ENCODE data around the gene FOLR2. TPM values are rescaled to one million over a fixed set of nuclear protein-coding genes. Genes with fewer than 3 reads are reported as not detected.
"Not testable (repeated sequence)": the region's sequence is repeated elsewhere in the genome, so short reads cannot be mapped to it uniquely, and the experiment has no call there.

FOLR2 gene
- total RNA-seq: 10 to 100 TPM in 2 of 4 donors, 1 to 10 TPM in 1, under 1 TPM in 1; 0.51 to 52.1 (median 19.9) TPM

- H3K27ac ChIP-seq: no peak within 1 kb of the TSS
- TF ChIP-seq POLR2A (IDR thresholded peaks at IDR 0.05) (no peak), CTCF (IDR thresholded peaks at IDR 0.05) (no peak)
- intact Hi-C loops (cut with DNase I; ENCODE audit: low total_unique reads): no loop called here
- H3K36me3 ChIP-seq: no peaks in the 10 kb centered on the region
- no peaks in the 10 kb centered on the region for H3K4me1 ChIP-seq
- no peaks in the 10 kb centered on the region for H3K27me3 ChIP-seq
- H3K9me3 ChIP-seq: no peaks in the 10 kb centered on the region
- H3K4me3 ChIP-seq: no peak within 1 kb of the TSS
- no peak for DNase-seq
Observed at GRCh38 chr11:72216638-72217037, at the start of gene FOLR2. Gene FOLR2 (plus strand): TSS chr11:72216794. CDS start chr11:72218585, 1,791 bp downstream.

GRCh38 chr11:72169046-72169555 lies 47.5 kb upstream of the FOLR2 start:
- H3K36me3 ChIP-seq; H3K9me3 ChIP-seq; H3K4me3 ChIP-seq; H3K27me3 ChIP-seq; H3K4me1 ChIP-seq; DNase-seq; intact Hi-C loops (cut with DNase I; ENCODE audit: low total_unique reads); H3K27ac ChIP-seq: not testable (repeated sequence)

- H3K4me1 ChIP-seq; H3K27ac ChIP-seq; H3K36me3 ChIP-seq; H3K9me3 ChIP-seq; DNase-seq; H3K4me3 ChIP-seq; intact Hi-C loops (cut with DNase I; ENCODE audit: low total_unique reads); H3K27me3 ChIP-seq: not testable (repeated sequence)
Observed at GRCh38 chr11:72169754-72170153, 46.8 kb upstream of the FOLR2 start.

- H3K4me1 ChIP-seq; intact Hi-C loops (cut with DNase I; ENCODE audit: low total_unique reads); H3K9me3 ChIP-seq; H3K4me3 ChIP-seq; H3K36me3 ChIP-seq; DNase-seq; H3K27ac ChIP-seq; H3K27me3 ChIP-seq: not testable (repeated sequence)
Observed at GRCh38 chr11:72172043-72172442, 44.6 kb upstream of the FOLR2 start.

GRCh38 chr11:72173291-72173690 lies 43.3 kb upstream of the FOLR2 start:
- Histone ChIP-seq H3K9me3 (no peaks in the 10 kb centered on the region), H3K4me3 (no peak overlapping the region), H3K4me1 (no peaks in the 10 kb centered on the region), H3K27ac (no peak overlapping the region), H3K27me3 (no peaks in the 10 kb centered on the region), H3K36me3 (no peaks in the 10 kb centered on the region)
- no peak for DNase-seq
- TF ChIP-seq POLR2A (IDR thresholded peaks at IDR 0.05) (no peak), CTCF (IDR thresholded peaks at IDR 0.05) (no peak)
- intact Hi-C loops (cut with DNase I; ENCODE audit: low total_unique reads): no loop called here

GRCh38 chr11:72174302-72175070 lies 42.1 kb upstream of the FOLR2 start:
- Histone ChIP-seq H3K27ac (no peak overlapping the region), H3K27me3 (no peaks in the 10 kb centered on the region), H3K9me3 (no peaks in the 10 kb centered on the region), H3K4me3 (no peak overlapping the region), H3K36me3 (no peaks in the 10 kb centered on the region), H3K4me1 (no peaks in the 10 kb centered on the region)
- no peak for TF ChIP-seq POLR2A (IDR thresholded peaks at IDR 0.05)
- no peak for TF ChIP-seq CTCF (IDR thresholded peaks at IDR 0.05)
- intact Hi-C loops (cut with DNase I; ENCODE audit: low total_unique reads): no loop called here
- no peak for DNase-seq
